ENCODE measurements around the gene WDTC1. TPM values are rescaled to one million over a fixed set of nuclear protein-coding genes. Genes with fewer than 3 reads are reported as not detected.
A peak's percentile ranks its signal among the peaks of the same experiment; 100 is the strongest.

WDTC1 gene
- polyA plus RNA-seq, 1 donor (not counting 4 experiments of a cell fraction or from before 2014, with no cell fraction given): 5.1 TPM

DNA sequence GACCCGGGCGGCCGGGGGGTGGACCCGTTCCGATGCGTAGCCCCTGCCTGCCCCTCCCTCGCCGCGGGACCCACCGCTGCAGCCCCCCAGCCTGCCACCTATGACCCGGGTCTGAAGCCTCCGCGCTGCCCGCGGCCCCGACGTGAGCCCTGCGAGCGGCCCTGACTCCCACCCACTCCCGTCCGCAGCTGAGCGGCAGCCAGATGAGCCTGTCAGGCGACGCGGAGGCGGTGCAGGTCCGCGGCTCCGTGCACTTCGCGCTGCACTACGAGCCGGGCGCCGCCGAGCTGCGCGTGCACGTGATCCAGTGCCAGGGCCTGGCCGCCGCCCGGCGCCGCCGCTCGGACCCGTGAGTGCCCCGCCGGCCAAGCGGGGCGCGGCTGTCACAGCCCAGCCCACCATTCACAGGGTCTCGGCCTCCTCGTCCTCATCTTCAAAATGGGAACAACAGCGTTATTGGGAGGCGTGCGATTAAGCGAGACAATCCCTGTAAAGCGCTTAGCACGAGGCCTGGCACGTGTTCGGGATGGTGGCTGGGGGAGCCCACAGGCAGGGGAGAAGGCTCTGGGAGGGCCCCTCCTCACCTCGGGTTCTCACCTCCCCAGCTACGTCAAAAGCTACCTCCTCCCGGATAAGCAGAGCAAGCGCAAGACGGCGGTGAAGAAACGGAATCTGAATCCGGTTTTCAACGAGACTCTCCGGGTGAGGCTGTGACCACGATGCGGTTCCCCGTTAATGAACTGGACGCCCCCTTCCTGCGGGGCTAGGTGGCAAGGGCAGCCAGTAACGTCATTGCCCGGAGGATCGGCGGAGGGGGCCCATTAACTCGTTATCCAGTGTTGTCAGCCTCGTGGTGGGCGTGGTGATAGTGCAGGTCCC lies 115.6 kb downstream of the WDTC1 start:
- no peak for DNase-seq (ENCODE audit: low read depth, low spot score)
- Histone ChIP-seq H3K4me3 (ENCODE audit: control insufficient read depth in 2 of 3, extremely low read depth in 1 of 3, insufficient read depth in 2 of 3, low read depth in 1 of 3, low read length in 3 of 3) (no peak overlapping the region), H3K79me2 (ENCODE audit: control insufficient read depth, insufficient read depth, low read length) (no peaks in the 10 kb centered on the region), H3K4me2 (ENCODE audit: control insufficient read depth, extremely low read depth, insufficient read depth, low read depth, low read length) (peak overlapping the region; percentile 77), H3K9me3 (ENCODE audit: control insufficient read depth, low read depth, low read length) (no peaks in the 10 kb centered on the region), H3K27ac (ENCODE audit: control insufficient read depth, insufficient read depth, low read length) (no peak overlapping the region), H3K9ac (ENCODE audit: control insufficient read depth, extremely low read depth, insufficient read depth, low read length) (no peak overlapping the region), H3K36me3 (ENCODE audit: control insufficient read depth in 2 of 2, extremely low read depth in 1 of 2, insufficient read depth in 2 of 2, low read length in 2 of 2) (peaks cover 11 to 15% of the 10 kb centered on the region in 2 experiments), H3K27me3 (ENCODE audit: control insufficient read depth, extremely low read depth, insufficient read depth, low read length) (no peaks in the 10 kb centered on the region), H3K4me1 (ENCODE audit: control insufficient read depth, extremely low read depth, insufficient read depth, low read length) (peaks cover 18% of the 10 kb centered on the region), H2AFZ (ENCODE audit: control insufficient read depth, low read length) (no peak overlapping the region), H3K9me1 (ENCODE audit: control insufficient read depth, extremely low read depth, insufficient read depth, low read length) (no peaks in the 10 kb centered on the region), H4K20me1 (ENCODE audit: control insufficient read depth, extremely low read depth, insufficient read depth, low read length) (no peaks in the 10 kb centered on the region)
- dilution Hi-C loops (cut with MboI; ENCODE audit: extremely low pct_ligation_motif_present, low sequenced_read_pairs): no loop called here
- FAIRE-seq: no peak
- TF ChIP-seq EZH2 (IDR thresholded peaks at IDR 0.05; ENCODE audit: low read length): no peak
- no peak for TF ChIP-seq CTCF (optimal IDR thresholded peaks at IDR 0.05 in 1 of 3, IDR thresholded peaks at IDR 0.05 in 1 of 3, conservative IDR thresholded peaks at IDR 0.05 in 1 of 3; ENCODE audit: extremely low read depth in 1 of 3, insufficient read depth in 2 of 3, low read length in 3 of 3)

- no peaks in the 10 kb centered on the region for H3K79me2 ChIP-seq (ENCODE audit: control insufficient read depth, insufficient read depth, low read length)
- H2AFZ ChIP-seq (ENCODE audit: control insufficient read depth, low read length): no peak overlapping the region
- DNase-seq (ENCODE audit: low read depth, low spot score) (no peak), FAIRE-seq (no peak)
- H3K9me1 ChIP-seq (ENCODE audit: control insufficient read depth, extremely low read depth, insufficient read depth, low read length): no peaks in the 10 kb centered on the region
- H3K27ac ChIP-seq (ENCODE audit: control insufficient read depth, insufficient read depth, low read length): no peak overlapping the region
- no peaks in the 10 kb centered on the region for H3K27me3 ChIP-seq (ENCODE audit: control insufficient read depth, extremely low read depth, insufficient read depth, low read length)
- H3K36me3 ChIP-seq (ENCODE audit: control insufficient read depth in 2 of 2, extremely low read depth in 1 of 2, insufficient read depth in 2 of 2, low read length in 2 of 2): peaks cover 14 to 19% of the 10 kb centered on the region in 2 experiments
- dilution Hi-C loops (cut with MboI; ENCODE audit: extremely low pct_ligation_motif_present, low sequenced_read_pairs): no loop called here
- no peak overlapping the region for H3K4me2 ChIP-seq (ENCODE audit: control insufficient read depth, extremely low read depth, insufficient read depth, low read depth, low read length)
- no peak overlapping the region for H3K9ac ChIP-seq (ENCODE audit: control insufficient read depth, extremely low read depth, insufficient read depth, low read length)
- H3K4me1 ChIP-seq (ENCODE audit: control insufficient read depth, extremely low read depth, insufficient read depth, low read length): peaks cover 18% of the 10 kb centered on the region
- no peaks in the 10 kb centered on the region for H4K20me1 ChIP-seq (ENCODE audit: control insufficient read depth, extremely low read depth, insufficient read depth, low read length)
- H3K9me3 ChIP-seq (ENCODE audit: control insufficient read depth, low read depth, low read length): no peaks in the 10 kb centered on the region
- H3K4me3 ChIP-seq (ENCODE audit: control insufficient read depth in 2 of 3, extremely low read depth in 1 of 3, insufficient read depth in 2 of 3, low read depth in 1 of 3, low read length in 3 of 3): no peak overlapping the region
- no peak for TF ChIP-seq EZH2 (IDR thresholded peaks at IDR 0.05; ENCODE audit: low read length)
Measured at GRCh38 chr1:27350663-27351540, 116.5 kb downstream of the WDTC1 start.
